ENCODE measurements around the gene RGPD5. TPM values are rescaled to one million over a fixed set of nuclear protein-coding genes. Genes with fewer than 3 reads are reported as not detected.
"Not testable (repeated sequence)": the region's sequence is repeated elsewhere in the genome, so short reads cannot be mapped to it uniquely, and the experiment has no call there.

RGPD5 gene
- total RNA-seq (10 to 100 TPM; 15.2 to 59.4 (median 33.0) TPM), polyA plus RNA-seq (10 to 100 TPM; 18.7 TPM)

- 0% methylated on average over 23 of the region's 77 CpGs; no CpG with 5 or more reads in 1 of the 2 donors for WGBS, 2 donors
- ATAC-seq = peak; percentile 98 to 99 (median 99)
- intact Hi-C loops (cut with DNase I) = not testable (repeated sequence)
Measured at GRCh38 chr2:109794074-109794737, at the start of gene RGPD5. RGPD5 (plus strand) TSS chr2:109794305; CDS start chr2:109794466, 161 bp downstream.

GRCh38 chr2:109751572-109751971, 42.5 kb upstream of the RGPD5 start:
- no CpG with 5 or more reads among the region's 6 CpGs for WGBS, 2 donors
- H3K27ac ChIP-seq; H3K9me3 ChIP-seq; H3K4me3 ChIP-seq; FAIRE-seq; H3K27me3 ChIP-seq; DNase-seq; H3K4me1 ChIP-seq; intact Hi-C loops (cut with DNase I); ATAC-seq; H3K36me3 ChIP-seq: not testable (repeated sequence)

More at GRCh38 chr2:109794074-109794737, at the start of gene RGPD5:
- H3K4me3 ChIP-seq, H3K27me3 ChIP-seq, H3K4me1 ChIP-seq, DNase-seq, H3K36me3 ChIP-seq, H3K27ac ChIP-seq, FAIRE-seq, H3K9me3 ChIP-seq: not testable (repeated sequence)

GRCh38 chr2:109757163-109757824, 36.8 kb upstream of the RGPD5 start:
- H3K36me3 ChIP-seq; H3K27me3 ChIP-seq; H3K27ac ChIP-seq; ATAC-seq; intact Hi-C loops (cut with DNase I); H3K9me3 ChIP-seq; DNase-seq; H3K4me3 ChIP-seq; FAIRE-seq; H3K4me1 ChIP-seq: not testable (repeated sequence)
- no CpG with 5 or more reads among the region's 3 CpGs for WGBS, 2 donors

- H3K36me3 ChIP-seq; H3K27me3 ChIP-seq; H3K27ac ChIP-seq; H3K9me3 ChIP-seq; H3K4me3 ChIP-seq; FAIRE-seq; intact Hi-C loops (cut with DNase I); H3K4me1 ChIP-seq: not testable (repeated sequence)
- DNase-seq = peak in 2 of 6 donors; percentile 17 to 55
- WGBS, 2 donors = 0 to 1% methylated on average over 15 to 79 of the region's 106 CpGs
- ATAC-seq = peak; percentile 57 to 86 (median 70)
Measured at GRCh38 chr2:109760265-109761042, 33.7 kb upstream of the RGPD5 start.

- H3K36me3 ChIP-seq; H3K4me1 ChIP-seq; H3K27ac ChIP-seq; H3K27me3 ChIP-seq; H3K4me3 ChIP-seq; intact Hi-C loops (cut with DNase I); H3K9me3 ChIP-seq; FAIRE-seq: not testable (repeated sequence)
- WGBS, 2 donors = 14% methylated on average over 7 of the region's 23 CpGs; no CpG with 5 or more reads in 1 of the 2 donors
- ATAC-seq = peak in 3 of 4 donors; percentile 8 to 47 (median 44)
- peak in 1 of 6 donors; percentile 18 for DNase-seq
Measured at GRCh38 chr2:109761043-109761454, 33.1 kb upstream of the RGPD5 start.

GRCh38 chr2:109761976-109762375, 32.1 kb upstream of the RGPD5 start:
- intact Hi-C loops (cut with DNase I); H3K27ac ChIP-seq; H3K9me3 ChIP-seq; H3K4me3 ChIP-seq; ATAC-seq; H3K4me1 ChIP-seq; DNase-seq; H3K36me3 ChIP-seq; H3K27me3 ChIP-seq: not testable (repeated sequence)
- peak; percentile 5 for FAIRE-seq
- WGBS, 2 donors = 89 to 92% methylated on average over 1 of the region's 5 CpGs

GRCh38 chr2:109766074-109766473, 28.0 kb upstream of the RGPD5 start:
- H3K4me3 ChIP-seq; ATAC-seq; H3K4me1 ChIP-seq; intact Hi-C loops (cut with DNase I); H3K27me3 ChIP-seq; H3K9me3 ChIP-seq; H3K27ac ChIP-seq; H3K36me3 ChIP-seq; FAIRE-seq: not testable (repeated sequence)
- 54 to 59% methylated on average over 3 to 4 of the region's 11 CpGs for WGBS, 2 donors
- DNase-seq = peak in 1 of 6 donors; percentile 14

GRCh38 chr2:109766886-109767578, 27.1 kb upstream of the RGPD5 start:
- intact Hi-C loops (cut with DNase I); H3K4me3 ChIP-seq; H3K27me3 ChIP-seq; DNase-seq; H3K36me3 ChIP-seq; H3K27ac ChIP-seq; H3K9me3 ChIP-seq; H3K4me1 ChIP-seq; FAIRE-seq; ATAC-seq: not testable (repeated sequence)
- WGBS, 2 donors = 77 to 86% methylated on average over 5 to 6 of the region's 8 CpGs

GRCh38 chr2:109768934-109769333, 25.2 kb upstream of the RGPD5 start:
- H3K4me1 ChIP-seq; FAIRE-seq; H3K36me3 ChIP-seq; intact Hi-C loops (cut with DNase I); H3K27ac ChIP-seq; H3K27me3 ChIP-seq; H3K4me3 ChIP-seq; ATAC-seq; H3K9me3 ChIP-seq; DNase-seq: not testable (repeated sequence)
- WGBS, 2 donors = 85% methylated on average over 6 of the region's 10 CpGs; no CpG with 5 or more reads in 1 of the 2 donors

GRCh38 chr2:109779118-109779517, 15.0 kb upstream of the RGPD5 start:
- WGBS, 2 donors = no CpG with 5 or more reads among the region's 2 CpGs
- H3K4me1 ChIP-seq; DNase-seq; H3K27me3 ChIP-seq; H3K4me3 ChIP-seq; H3K27ac ChIP-seq; H3K9me3 ChIP-seq; FAIRE-seq; ATAC-seq; intact Hi-C loops (cut with DNase I); H3K36me3 ChIP-seq: not testable (repeated sequence)

- not testable (repeated sequence) for FAIRE-seq
Measured at GRCh38 chr2:109781147-109781816, 12.8 kb upstream of the RGPD5 start.

More at GRCh38 chr2:109781147-109781816, 12.8 kb upstream of the RGPD5 start:
- H3K4me1 ChIP-seq; intact Hi-C loops (cut with DNase I); H3K27me3 ChIP-seq; H3K4me3 ChIP-seq; H3K9me3 ChIP-seq; H3K36me3 ChIP-seq; H3K27ac ChIP-seq; DNase-seq; ATAC-seq: not testable (repeated sequence)
- no CpG with 5 or more reads among the region's 15 CpGs for WGBS, 2 donors

All from pancreas (tissue), 10 donors.